A172 (cell line): Measurements from ENCODE around the gene RAB7B. TPM values are rescaled to one million over a fixed set of nuclear protein-coding genes. Genes with fewer than 3 reads are reported as not detected.

Source experiments
- DNase-seq: peaks from one replicate; pipeline ENCODE4 v3.0.0-alpha.2; 2015; ENCODE audit warnings: low spot score
- total RNA-seq: library from RNA; depleted of rRNA; stranded (reverse); fragments of >200 nt; shearing (Covaris generic); gene quantifications from 2 replicates; pipeline ENCODE4 v1.2.3, GENCODE V29; 2014; rRNA removed

RAB7B gene
- total RNA-seq, 1 experiment from 2014 or later, result 0.29 TPM

DNA sequence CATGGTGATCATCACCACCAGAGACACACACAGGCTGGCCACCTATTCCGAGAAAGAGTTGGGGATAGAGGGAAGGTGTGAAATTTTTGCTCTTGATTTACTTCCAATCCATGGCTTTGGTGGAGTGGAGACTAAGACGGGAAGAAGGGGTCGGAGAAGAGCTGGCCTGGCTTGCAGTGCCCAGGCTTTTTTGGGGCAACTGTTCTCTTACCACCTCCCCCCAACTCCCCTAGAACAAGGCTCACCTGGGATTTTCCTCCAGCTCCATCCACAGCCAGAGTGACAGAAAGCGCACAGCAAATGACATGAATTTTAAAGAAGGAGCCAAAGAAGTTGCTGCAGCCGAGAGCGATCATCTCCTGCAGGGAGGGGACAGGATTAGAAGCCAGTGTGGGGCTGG is 75.9 kb downstream of the RAB7B start:
- DNase-seq, result no peak

Other genes starting within 250 kb of the RAB7B start
- gene RAB29, start 227.9 kb downstream of the RAB7B start, total RNA-seq, result 29.8 and 33.3 TPM in 2 replicates
- gene SLC41A1, start 190.2 kb downstream of the RAB7B start, total RNA-seq, result 19.2 and 28.6 TPM in 2 replicates
- gene PM20D1, start 153.3 kb downstream of the RAB7B start, total RNA-seq, result not detected in 2 replicates
- 0.05 TPM in 1 of 2 replicates, not detected in the other for gene SLC26A9, start 59.9 kb downstream of the RAB7B start, total RNA-seq
- not detected in 2 replicates for gene CTSE, start 20.5 kb upstream of the RAB7B start, total RNA-seq
- not detected in 2 replicates for gene RHEX, start 49.8 kb upstream of the RAB7B start, total RNA-seq
- not detected in 2 replicates for gene AVPR1B, start 114.0 kb upstream of the RAB7B start, total RNA-seq
- 13.8 and 20.3 TPM in 2 replicates for gene FAM72A, start 199.4 kb upstream of the RAB7B start, total RNA-seq
- gene SRGAP2, start 200.1 kb upstream of the RAB7B start, total RNA-seq, result 31.0 and 31.5 TPM in 2 replicates